CD4-positive, alpha-beta memory T cell (primary cell): ENCODE results near the gene SLC8A2. TPM values are rescaled to one million over a fixed set of nuclear protein-coding genes. Genes with fewer than 3 reads are reported as not detected.
A peak's percentile ranks its signal among the peaks of the same experiment; 100 is the strongest.

ENCODE experiments used
- CTCF ChIA-PET: fragments of 350-600 bp; sonication (Branson Sonifier 250); formaldehyde crosslinking; loops from one replicate; lab custom pipeline; 2021; ENCODE audit warnings: inconsistent platforms; ENCODE audit not compliant: partially characterized antibody; lab: Charles Lee
- POLR2A ChIA-PET: fragments of 350-600 bp; sonication (Branson Sonifier 250); formaldehyde crosslinking; loops from one replicate; lab custom pipeline; 2021; ENCODE audit not compliant: partially characterized antibody; lab: Charles Lee
- DNase-seq, 5 donors: peaks; one replicate each; pipeline versions ENCODE4 v3.0.0 to v3.0.0-alpha.2; 2020 to 2022; ENCODE audit warnings: mixed read lengths in 1 of 5
- H3K27ac ChIP-seq: one replicate; pipeline ENCODE4 v1.7.0; 2013; ENCODE audit warnings: low read depth, low read length
- H3K27me3 ChIP-seq: 2 replicates; pipeline ENCODE4 v1.7.0; 2013; ENCODE audit warnings: mild to moderate bottlenecking, low read length, moderate library complexity; ENCODE audit not compliant: insufficient read depth
- H3K36me3 ChIP-seq: 2 replicates; pipeline ENCODE4 v1.7.0; 2013; ENCODE audit warnings: mild to moderate bottlenecking, low read length, moderate library complexity; ENCODE audit not compliant: insufficient read depth
- H3K4me1 ChIP-seq: 2 replicates; pipeline ENCODE4 v1.7.0; 2013; ENCODE audit warnings: mild to moderate bottlenecking, low read length, moderate library complexity; ENCODE audit not compliant: insufficient read depth
- H3K4me3 ChIP-seq, 2 donors: one replicate each; pipeline ENCODE4 v1.7.0; 2013; ENCODE audit warnings: low read length in 2 of 2, mild to moderate bottlenecking in 1 of 2
- H3K9me3 ChIP-seq, 2 donors: one replicate each; pipeline ENCODE4 v1.7.0; 2013; ENCODE audit warnings: low read length in 2 of 2, control low read depth in 1 of 2; ENCODE audit not compliant: control insufficient read depth in 1 of 2
- H3K27ac Mint-ChIP-seq, 7 donors: one replicate each; pipeline ENCODE4 v1.8.0; 2020 to 2021; ENCODE audit warnings: mixed read lengths in 7 of 7, mild to moderate bottlenecking in 6 of 7, inconsistent platforms in 3 of 7, moderate library complexity in 3 of 7
- H3K27me3 Mint-ChIP-seq, 2 donors: one replicate each; pipeline ENCODE4 v1.8.0; 2020 to 2021; ENCODE audit warnings: mixed read lengths in 2 of 2
- H3K36me3 Mint-ChIP-seq, 2 donors: one replicate each; pipeline ENCODE4 v1.8.0; 2020 to 2021; ENCODE audit warnings: mixed read lengths in 2 of 2, inconsistent platforms in 1 of 2, mild to moderate bottlenecking in 1 of 2
- H3K4me1 Mint-ChIP-seq, 4 donors: one replicate each; pipeline ENCODE4 v1.8.0; 2020 to 2021; ENCODE audit warnings: mixed read lengths in 4 of 4, mild to moderate bottlenecking in 1 of 4
- H3K4me3 Mint-ChIP-seq, 8 donors: one replicate each; pipeline ENCODE4 v1.8.0; 2020 to 2021; ENCODE audit warnings: mixed read lengths in 8 of 8, mild to moderate bottlenecking in 7 of 8, moderate library complexity in 6 of 8, inconsistent platforms in 3 of 8
- H3K9me3 Mint-ChIP-seq, 8 donors: one replicate each; pipeline ENCODE4 v1.8.0; 2020 to 2021; ENCODE audit warnings: mixed read lengths in 8 of 8, mild to moderate bottlenecking in 5 of 8, inconsistent platforms in 3 of 8, moderate library complexity in 1 of 8
- intact Hi-C: fragments of 100-400 bp; cut with micrococcal nuclease; formaldehyde crosslinking; loops from one replicate; pipeline ENCODE4 v1.15.1; 2023
- polyA plus RNA-seq, 2 donors: library from polyadenylated mRNA; unstranded; fragments of 300-500 nt; fragmentation: Illumina TruSeq; gene quantifications; one replicate each; pipeline ENCODE4 v1.2.3, GENCODE V29; 2021
- total RNA-seq, 2 experiments: library from RNA; stranded (reverse); gene quantifications; one replicate each; pipeline ENCODE4 v1.2.3, GENCODE V29; 2021

SLC8A2 gene
- total and polyA plus RNA-seq, 4 experiments from 2014 or later, result not detected

- intact Hi-C loops, result no loop called here
- Histone ChIP-seq H3K27me3 (no peaks in the 10 kb centered on the region), H3K9me3 (no peaks in the 10 kb centered on the region), H3K27ac (no peak overlapping the region), H3K4me1 (peaks cover 12% of the 10 kb centered on the region), H3K36me3 (peaks cover 45% of the 10 kb centered on the region), H3K4me3 (no peak overlapping the region)
- no peak for DNase-seq
- H3K27ac Mint-ChIP-seq, result peak overlapping the region in 1 of 7 donors; percentile 11
- peaks cover 22 to 48% of the 10 kb centered on the region in 2 donors for H3K36me3 Mint-ChIP-seq
- H3K9me3 Mint-ChIP-seq, result no peaks in the 10 kb centered on the region
- POLR2A ChIA-PET, result interaction anchor here (0.7 kb wide), 1 partner anchor 12 kb away, joined by 3 read pairs; no protein-coding TSS in a partner anchor
- H3K4me1 Mint-ChIP-seq, result peaks cover 0 to 15% (median 3%) of the 10 kb centered on the region in 4 donors
- CTCF ChIA-PET, result interaction anchor here (0.9 to 2.0 kb wide), 2 partner anchors 9 to 12 kb away, joined by 3 to 4 read pairs; partner anchors contain the start of gene NAPA
- H3K4me3 Mint-ChIP-seq, result no peak overlapping the region
- no peaks in the 10 kb centered on the region for H3K27me3 Mint-ChIP-seq
Observed at GRCh38 chr19:47503826-47504150, 32.1 kb upstream of the SLC8A2 start.

- POLR2A ChIA-PET, result interaction anchor here (0.7 kb wide), 1 partner anchor 12 kb away, joined by 3 read pairs; no protein-coding TSS in a partner anchor
- peaks cover 23 to 52% of the 10 kb centered on the region in 2 donors for H3K36me3 Mint-ChIP-seq
- peaks cover 0 to 15% (median 3%) of the 10 kb centered on the region in 4 donors for H3K4me1 Mint-ChIP-seq
- CTCF ChIA-PET, result interaction anchor here (0.9 to 2.0 kb wide), 3 partner anchors 10 to 204 kb away, joined by 3 to 4 read pairs (median 3); partner anchors contain the start of gene NAPA
- H3K4me3 ChIP-seq, result no peak overlapping the region
- H3K4me1 ChIP-seq, result peaks cover 7% of the 10 kb centered on the region
- no peaks in the 10 kb centered on the region for H3K9me3 ChIP-seq
- peaks cover 45% of the 10 kb centered on the region for H3K36me3 ChIP-seq
- no peak for DNase-seq
- peak overlapping the region in 3 of 7 donors; percentile 11 to 35 (median 29) for H3K27ac Mint-ChIP-seq
- H3K27me3 Mint-ChIP-seq, result no peaks in the 10 kb centered on the region
- no peak overlapping the region for H3K27ac ChIP-seq
- no peaks in the 10 kb centered on the region for H3K27me3 ChIP-seq
- intact Hi-C loops, result no loop called here
- H3K4me3 Mint-ChIP-seq, result no peak overlapping the region
- no peaks in the 10 kb centered on the region for H3K9me3 Mint-ChIP-seq
Observed at GRCh38 chr19:47503130-47503825, 31.6 kb upstream of the SLC8A2 start.

- no peak for DNase-seq
- Histone ChIP-seq H3K36me3 (peaks cover 52% of the 10 kb centered on the region), H3K4me1 (no peaks in the 10 kb centered on the region), H3K27me3 (no peaks in the 10 kb centered on the region), H3K9me3 (no peaks in the 10 kb centered on the region), H3K27ac (no peak overlapping the region), H3K4me3 (no peak overlapping the region)
- H3K9me3 Mint-ChIP-seq, result no peaks in the 10 kb centered on the region
- ChIA-PET POLR2A (interaction anchor here (0.6 to 1.5 kb wide), 3 partner anchors 9 to 18 kb away, joined by 3 to 4 read pairs (median 3); no protein-coding TSS in a partner anchor), CTCF (interaction anchor here (1.2 kb wide), 1 partner anchor 16 kb away, joined by 3 read pairs; no protein-coding TSS in a partner anchor)
- intact Hi-C loops, result no loop called here
- peaks cover 0 to 7% (median 2%) of the 10 kb centered on the region in 4 donors for H3K4me1 Mint-ChIP-seq
- peaks cover 23 to 72% of the 10 kb centered on the region in 2 donors for H3K36me3 Mint-ChIP-seq
- no peak overlapping the region for H3K27ac Mint-ChIP-seq
- no peaks in the 10 kb centered on the region for H3K27me3 Mint-ChIP-seq
- H3K4me3 Mint-ChIP-seq, result no peak overlapping the region
Observed at GRCh38 chr19:47499863-47500830, 28.5 kb upstream of the SLC8A2 start.

GRCh38 chr19:47499371-47499770, 27.7 kb upstream of the SLC8A2 start:
- Histone ChIP-seq H3K4me3 (no peak overlapping the region), H3K36me3 (peaks cover 57% of the 10 kb centered on the region), H3K4me1 (no peaks in the 10 kb centered on the region), H3K27me3 (no peaks in the 10 kb centered on the region), H3K27ac (no peak overlapping the region), H3K9me3 (no peaks in the 10 kb centered on the region)
- Mint-ChIP-seq H3K4me3 (no peak overlapping the region), H3K4me1 (peaks cover 0 to 8% (median 2%) of the 10 kb centered on the region in 4 donors), H3K36me3 (peaks cover 23 to 67% of the 10 kb centered on the region in 2 donors), H3K9me3 (no peaks in the 10 kb centered on the region), H3K27ac (no peak overlapping the region), H3K27me3 (no peaks in the 10 kb centered on the region)
- intact Hi-C loops, result no loop called here
- ChIA-PET CTCF (interaction anchor here (1.0 to 1.2 kb wide), 2 partner anchors 11 to 16 kb away, joined by 3 read pairs; no protein-coding TSS in a partner anchor), POLR2A (interaction anchor here (0.6 to 1.5 kb wide), 4 partner anchors 8 to 19 kb away, joined by 3 to 4 read pairs (median 3); no protein-coding TSS in a partner anchor)
- DNase-seq, result no peak

GRCh38 chr19:47498561-47498960, 26.9 kb upstream of the SLC8A2 start:
- peaks cover 49% of the 10 kb centered on the region for H3K36me3 ChIP-seq
- Mint-ChIP-seq H3K4me3 (no peak overlapping the region), H3K36me3 (peaks cover 23 to 66% of the 10 kb centered on the region in 2 donors), H3K27ac (peak overlapping the region in 2 of 7 donors; percentile 71 to 79), H3K27me3 (no peaks in the 10 kb centered on the region), H3K9me3 (no peaks in the 10 kb centered on the region), H3K4me1 (peaks cover 0 to 8% (median 2%) of the 10 kb centered on the region in 4 donors)
- H3K27ac ChIP-seq, result no peak overlapping the region
- H3K4me1 ChIP-seq, result no peaks in the 10 kb centered on the region
- ChIA-PET CTCF (interaction anchor here (1.0 kb wide), 1 partner anchor 10 kb away, joined by 3 read pairs; no protein-coding TSS in a partner anchor), POLR2A (interaction anchor here (0.8 to 1.5 kb wide), 3 partner anchors 8 to 17 kb away, joined by 3 to 4 read pairs (median 3); no protein-coding TSS in a partner anchor)
- H3K4me3 ChIP-seq, result no peak overlapping the region
- intact Hi-C loops, result no loop called here
- no peaks in the 10 kb centered on the region for H3K9me3 ChIP-seq
- H3K27me3 ChIP-seq, result no peaks in the 10 kb centered on the region
- DNase-seq, result no peak

- Mint-ChIP-seq H3K36me3 (peaks cover 18 to 64% of the 10 kb centered on the region in 2 donors), H3K4me1 (peaks cover 0 to 8% (median 2%) of the 10 kb centered on the region in 4 donors), H3K27me3 (no peaks in the 10 kb centered on the region), H3K9me3 (no peaks in the 10 kb centered on the region), H3K27ac (peak overlapping the region in 1 of 7 donors; percentile 29), H3K4me3 (no peak overlapping the region)
- ChIA-PET POLR2A (interaction anchor here (0.8 to 1.8 kb wide), 2 partner anchors 12 to 14 kb away, joined by 3 to 5 read pairs; partner anchors contain the start of gene KPTN), CTCF (no interaction called here)
- peaks cover 51% of the 10 kb centered on the region for H3K36me3 ChIP-seq
- no peaks in the 10 kb centered on the region for H3K27me3 ChIP-seq
- H3K9me3 ChIP-seq, result no peaks in the 10 kb centered on the region
- DNase-seq, result peak in 1 of 5 donors; percentile 3
- H3K27ac ChIP-seq, result no peak overlapping the region
- no peaks in the 10 kb centered on the region for H3K4me1 ChIP-seq
- H3K4me3 ChIP-seq, result no peak overlapping the region
- intact Hi-C loops, result no loop called here
Observed at GRCh38 chr19:47497821-47498520, 26.3 kb upstream of the SLC8A2 start.
